Measurements from ENCODE around the gene COCH.
"Not testable (repeated sequence)": the region's sequence is repeated elsewhere in the genome, so short reads cannot be mapped to it uniquely, and the experiment has no call there.

The COCH gene

GRCh38 chr14:30875788-30876053 lies 1.4 kb downstream of the COCH start:
- no peak for DNase-seq (ENCODE audit: low read depth)

- DNase-seq (ENCODE audit: low read depth): no peak
Observed at GRCh38 chr14:30876692-30877091, 2.3 kb downstream of the COCH start.

GRCh38 chr14:30882431-30882830 lies 8.1 kb downstream of the COCH start:
- DNase-seq (ENCODE audit: low read depth): no peak

- DNase-seq (ENCODE audit: low read depth): no peak
Observed at GRCh38 chr14:30883508-30884294, 9.3 kb downstream of the COCH start.

- no peak for DNase-seq (ENCODE audit: low read depth)
Observed at GRCh38 chr14:30884901-30885300, 10.5 kb downstream of the COCH start.

GRCh38 chr14:30885840-30886740 lies 11.7 kb downstream of the COCH start:
- DNase-seq (ENCODE audit: low read depth): no peak

- no peak for DNase-seq (ENCODE audit: low read depth)
Observed at GRCh38 chr14:30888480-30889243, 14.3 kb downstream of the COCH start.

- DNase-seq (ENCODE audit: low read depth): no peak
Observed at GRCh38 chr14:30889244-30889594, 14.9 kb downstream of the COCH start.

- no peak for DNase-seq (ENCODE audit: low read depth)
Observed at GRCh38 chr14:30893819-30894218, 19.5 kb downstream of the COCH start.

- no peak for DNase-seq (ENCODE audit: low read depth)
Observed at GRCh38 chr14:30894923-30895515, 20.7 kb downstream of the COCH start.

- DNase-seq (ENCODE audit: low read depth): no peak
Observed at GRCh38 chr14:30896435-30896834, 22.1 kb downstream of the COCH start.

- DNase-seq (ENCODE audit: low read depth): not testable (repeated sequence)
Observed at GRCh38 chr14:30897121-30897520, 22.8 kb downstream of the COCH start.

GRCh38 chr14:30903285-30904124 lies 29.1 kb downstream of the COCH start:
- DNase-seq (ENCODE audit: low read depth): no peak

GRCh38 chr14:30906752-30907658 lies 32.6 kb downstream of the COCH start:
- DNase-seq (ENCODE audit: low read depth): no peak

- no peak for DNase-seq (ENCODE audit: low read depth)
Observed at GRCh38 chr14:30907659-30908057, 33.3 kb downstream of the COCH start.

- no peak for DNase-seq (ENCODE audit: low read depth)
Observed at GRCh38 chr14:30908826-30909225, 34.5 kb downstream of the COCH start.

GRCh38 chr14:30914812-30915211 lies 40.5 kb downstream of the COCH start:
- no peak for DNase-seq (ENCODE audit: low read depth)

GRCh38 chr14:30915596-30915995 lies 41.2 kb downstream of the COCH start:
- no peak for DNase-seq (ENCODE audit: low read depth)

- DNase-seq (ENCODE audit: low read depth): no peak
Observed at GRCh38 chr14:30921305-30921704, 46.9 kb downstream of the COCH start.

- no peak for DNase-seq (ENCODE audit: low read depth)
Observed at GRCh38 chr14:30921788-30922187, 47.4 kb downstream of the COCH start.
